ENCODE data around the gene ZBTB33.

The ZBTB33 gene

DNA sequence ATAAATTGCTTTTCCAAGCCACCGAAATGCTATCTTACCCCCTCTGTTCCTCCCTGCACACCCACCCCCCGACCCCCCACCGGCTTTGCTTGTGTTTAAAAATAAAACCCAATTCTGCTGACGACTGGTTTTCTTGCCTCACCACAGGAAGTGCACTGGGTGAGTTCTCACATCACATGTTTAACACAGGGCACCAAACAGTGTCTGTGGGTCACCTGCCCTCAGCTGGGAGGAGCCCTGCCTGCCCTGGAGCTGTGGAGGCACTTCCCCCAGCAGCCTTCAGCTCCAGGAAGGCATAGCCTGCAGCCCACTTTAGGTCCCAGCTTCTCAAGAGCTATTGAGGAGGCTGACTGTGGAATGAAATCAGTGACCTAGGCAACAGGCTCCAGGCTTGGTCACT lies 51.8 kb downstream of the ZBTB33 start:
- Histone ChIP-seq H3K4me1 (ENCODE audit: insufficient read depth, low read length) (peaks cover 4% of the 10 kb centered on the region), H3K4me3 (ENCODE audit: low read length) (no peak overlapping the region), H2AFZ (ENCODE audit: low read depth, low read length) (no peak overlapping the region), H3K27me3 (ENCODE audit: insufficient read depth, low read length) (peaks cover 11% of the 10 kb centered on the region), H3K9me3 (ENCODE audit: low read length) (no peaks in the 10 kb centered on the region), H3K36me3 (ENCODE audit: insufficient read depth, low read length) (no peaks in the 10 kb centered on the region)

DNA sequence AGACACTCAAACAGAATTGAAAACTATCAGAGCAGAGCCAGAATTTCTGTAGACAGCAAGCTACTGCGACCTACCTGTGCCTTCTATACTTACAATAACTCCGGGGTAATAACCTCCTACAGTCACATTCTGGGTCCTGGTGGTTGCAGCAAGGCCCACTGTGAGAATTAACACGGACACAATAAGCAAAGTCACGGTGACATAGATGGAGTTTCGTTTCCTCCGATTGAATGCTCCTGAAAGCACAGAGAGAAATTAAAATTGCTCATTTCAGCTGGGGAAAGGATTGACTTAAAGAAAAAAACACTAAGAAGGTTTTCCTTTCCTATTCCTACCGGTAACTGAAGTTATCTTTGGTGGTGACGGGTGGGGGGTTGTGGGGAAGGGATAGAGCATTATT lies 53.6 kb downstream of the ZBTB33 start:
- no peak overlapping the region for H2AFZ ChIP-seq (ENCODE audit: low read depth, low read length)
- no peak overlapping the region for H3K4me3 ChIP-seq (ENCODE audit: low read length)
- peaks cover 4% of the 10 kb centered on the region for H3K4me1 ChIP-seq (ENCODE audit: insufficient read depth, low read length)
- no peaks in the 10 kb centered on the region for H3K36me3 ChIP-seq (ENCODE audit: insufficient read depth, low read length)
- H3K9me3 ChIP-seq (ENCODE audit: low read length) = no peaks in the 10 kb centered on the region
- H3K27me3 ChIP-seq (ENCODE audit: insufficient read depth, low read length) = peaks cover 28% of the 10 kb centered on the region

DNA sequence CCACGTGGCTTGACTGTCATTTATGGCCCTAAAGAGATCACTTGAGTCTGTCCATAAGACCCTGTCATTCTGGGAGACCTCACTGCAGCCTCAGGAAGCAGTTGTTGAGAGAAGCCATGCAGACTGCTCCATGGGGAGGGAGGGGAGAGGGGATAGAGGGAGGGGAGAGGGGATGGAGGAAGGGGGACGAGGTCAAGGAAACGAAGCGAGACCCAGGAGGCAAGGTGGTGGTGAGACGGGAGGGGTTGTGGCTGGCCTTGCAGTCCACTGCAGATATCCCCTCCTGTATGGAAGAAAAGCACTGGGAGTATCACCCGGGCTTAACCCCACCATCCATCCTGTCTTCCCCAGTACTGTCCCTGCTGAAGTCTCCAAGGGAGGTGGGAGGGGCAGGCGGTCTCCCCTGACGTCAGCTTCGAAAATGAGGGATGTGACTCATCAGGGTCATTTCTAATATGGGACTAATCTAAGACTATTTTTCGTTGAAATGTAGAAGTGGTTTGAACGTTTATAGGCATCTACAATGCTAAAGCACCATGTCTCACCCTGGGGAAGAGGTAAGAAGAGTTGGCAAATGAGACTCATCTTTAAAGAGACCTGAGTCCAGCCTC lies 55.0 kb downstream of the ZBTB33 start:
- Histone ChIP-seq H3K36me3 (ENCODE audit: insufficient read depth, low read length) (no peaks in the 10 kb centered on the region), H2AFZ (ENCODE audit: low read depth, low read length) (no peak overlapping the region), H3K4me3 (ENCODE audit: low read length) (no peak overlapping the region), H3K27me3 (ENCODE audit: insufficient read depth, low read length) (peaks cover 29% of the 10 kb centered on the region), H3K4me1 (ENCODE audit: insufficient read depth, low read length) (peaks cover 11% of the 10 kb centered on the region), H3K9me3 (ENCODE audit: low read length) (no peaks in the 10 kb centered on the region)

DNA sequence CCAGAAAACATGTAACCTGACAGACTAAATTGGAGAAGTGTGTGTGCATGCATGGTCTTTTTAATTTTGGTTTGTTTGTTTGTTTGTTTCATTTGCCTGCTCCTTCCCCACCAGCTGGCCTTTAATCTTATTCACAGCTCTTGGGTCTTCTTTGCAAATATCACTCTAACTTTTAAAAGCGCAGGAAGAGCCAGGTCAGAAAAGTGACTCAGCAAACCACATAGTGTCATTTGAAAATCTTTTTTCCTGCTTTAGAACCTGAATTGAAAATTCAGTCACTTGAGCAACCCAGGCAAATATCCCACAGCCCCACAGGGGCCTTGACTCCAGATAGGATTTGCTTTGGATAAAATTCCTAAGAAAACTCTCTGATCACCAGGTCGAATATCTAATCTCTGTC lies 56.0 kb downstream of the ZBTB33 start:
- peaks cover 29% of the 10 kb centered on the region for H3K27me3 ChIP-seq (ENCODE audit: insufficient read depth, low read length)
- no peak overlapping the region for H3K4me3 ChIP-seq (ENCODE audit: low read length)
- no peaks in the 10 kb centered on the region for H3K36me3 ChIP-seq (ENCODE audit: insufficient read depth, low read length)
- H3K4me1 ChIP-seq (ENCODE audit: insufficient read depth, low read length) = peaks cover 11% of the 10 kb centered on the region
- no peaks in the 10 kb centered on the region for H3K9me3 ChIP-seq (ENCODE audit: low read length)
- H2AFZ ChIP-seq (ENCODE audit: low read depth, low read length) = no peak overlapping the region

Data from neuron (in vitro differentiated cells).